Left forelimb (tissue), 1 donor: Measurements from ENCODE around the gene IRX2.

Source experiments
- DNase-seq: peaks from one replicate; pipeline ENCODE4 v3.0.0-alpha.2; 2018; ENCODE audit warnings: low spot score

The IRX2 gene

GRCh38 chr5:2697041-2697440, 54.4 kb downstream of the IRX2 start:
- DNase-seq, result no peak
